Fibroblast of lung (primary cell): Measurements from ENCODE around the gene TIPRL. TPM values are rescaled to one million over a fixed set of nuclear protein-coding genes. Genes with fewer than 3 reads are reported as not detected.

ENCODE experiments used
- DNase-seq, 2 donors: peaks; one replicate each; pipeline versions ENCODE4 v3.0.0 to v3.0.0-alpha.2; 2010; ENCODE audit warnings: low read depth in 2 of 2
- H2AFZ ChIP-seq: 2 replicates; pipeline ENCODE4 v1.5.1; 2012; ENCODE audit warnings: low read length, control low read depth, inconsistent platforms
- H3K27ac ChIP-seq: 2 replicates; pipeline ENCODE4 v1.5.1; 2011; ENCODE audit warnings: low read length, control low read depth; ENCODE audit not compliant: insufficient read depth
- H3K27me3 ChIP-seq: 2 replicates; pipeline ENCODE4 v1.5.1; 2011; ENCODE audit warnings: mild to moderate bottlenecking, low read length; ENCODE audit not compliant: control insufficient read depth, insufficient read depth
- H3K36me3 ChIP-seq: 2 replicates; pipeline ENCODE4 v1.5.1; 2011; ENCODE audit warnings: low read length; ENCODE audit not compliant: control insufficient read depth, insufficient read depth
- H3K4me1 ChIP-seq: 2 replicates; pipeline ENCODE4 v1.5.1; 2011; ENCODE audit warnings: low read length; ENCODE audit not compliant: control insufficient read depth, insufficient read depth; ENCODE audit errors: extremely low read depth
- H3K4me2 ChIP-seq: 2 replicates; pipeline ENCODE4 v1.5.1; 2011; ENCODE audit warnings: low read length, control low read depth; ENCODE audit not compliant: insufficient read depth; ENCODE audit errors: extremely low read depth
- H3K4me3 ChIP-seq, 4 experiments: fragments of 200-600 bp in 1 of 4; sonication (generic) in 1 of 4; replicated peaks in 1 of 4; 2 replicates each; pipeline ENCODE4 v1.5.1; 2011 to 2016; ENCODE audit warnings: low read length in 4 of 4, low read depth in 3 of 4, mild to moderate bottlenecking in 3 of 4, control low read depth in 2 of 4, inconsistent platforms in 1 of 4, mixed read lengths in 1 of 4; ENCODE audit not compliant: insufficient read depth in 1 of 4; ENCODE audit errors: control extremely low read depth in 1 of 4
- H3K79me2 ChIP-seq: 2 replicates; pipeline ENCODE4 v1.5.1; 2012; ENCODE audit warnings: mild to moderate bottlenecking, low read length, inconsistent platforms; ENCODE audit not compliant: control insufficient read depth, insufficient read depth
- H3K9ac ChIP-seq: 2 replicates; pipeline ENCODE4 v1.5.1; 2011; ENCODE audit warnings: mild to moderate bottlenecking, low read length, control low read depth; ENCODE audit not compliant: insufficient read depth
- H3K9me3 ChIP-seq: 2 replicates; pipeline ENCODE4 v1.5.1; 2012; ENCODE audit warnings: low read depth, low read length; ENCODE audit not compliant: control insufficient read depth, insufficient read depth
- H4K20me1 ChIP-seq: 2 replicates; pipeline ENCODE4 v1.5.1; 2011; ENCODE audit warnings: low read length; ENCODE audit not compliant: control insufficient read depth, insufficient read depth; ENCODE audit errors: extremely low read depth
- EZH2 ChIP-seq: IDR thresholded peaks from 2 replicates; pipeline ENCODE4 v1.5.1; 2012; ENCODE audit warnings: low read length, control low read depth, mild to moderate bottlenecking; ENCODE audit errors: missing control alignments
- polyA plus RNA-seq, 2 donors: library from polyadenylated mRNA; depleted of rRNA in 1 of 2; stranded (reverse) in 1 of 2; unstranded in 1 of 2; fragments of >200 nt; gene quantifications; 2 replicates each; pipeline ENCODE4 v1.2.1, GENCODE V29; 2011 to 2012; ENCODE audit warnings: missing spikeins in 1 of 2
- total RNA-seq: library from RNA; depleted of rRNA; stranded (reverse); fragments of >200 nt; gene quantifications from 2 replicates; pipeline ENCODE4 v1.2.1, GENCODE V29; 2014
- TF ChIP-seq, protein P1 (sequence below), 2 donors: IDR thresholded peaks in 1 of 2; conservative IDR thresholded peaks in 1 of 2; 1 replicate in 1 of 2; 2 replicates in 1 of 2; pipeline ENCODE4 v1.5.1; 2011 to 2012; ENCODE audit warnings: low read length in 2 of 2, control low read depth in 1 of 2, inconsistent platforms in 1 of 2, low read depth in 1 of 2, mild to moderate bottlenecking in 1 of 2

The TIPRL gene
- total and polyA plus RNA-seq, 2 donors (not counting 1 experiment from before 2014, with no cell fraction given), result 34.7 to 40.9 TPM

DNA sequence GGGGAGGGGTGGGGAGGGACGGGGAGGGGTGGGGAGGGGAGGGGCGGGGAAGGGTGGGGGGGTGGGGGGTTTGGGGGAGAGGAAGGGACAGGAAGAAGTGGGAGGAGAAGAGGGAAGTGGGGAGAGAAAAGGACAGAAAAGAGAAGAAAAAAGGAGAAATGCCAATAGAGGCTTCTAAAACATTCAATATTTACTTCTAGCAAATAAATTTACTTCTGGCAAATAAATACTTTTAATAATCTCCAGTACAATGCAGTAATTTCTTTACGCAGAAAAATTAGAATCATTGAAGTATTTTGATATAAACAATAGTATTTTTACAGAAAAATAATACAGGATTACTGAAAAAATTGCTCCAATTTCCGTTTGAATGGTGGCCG lies 32.6 kb upstream of the TIPRL start:
- TF ChIP-seq, protein P1, sequence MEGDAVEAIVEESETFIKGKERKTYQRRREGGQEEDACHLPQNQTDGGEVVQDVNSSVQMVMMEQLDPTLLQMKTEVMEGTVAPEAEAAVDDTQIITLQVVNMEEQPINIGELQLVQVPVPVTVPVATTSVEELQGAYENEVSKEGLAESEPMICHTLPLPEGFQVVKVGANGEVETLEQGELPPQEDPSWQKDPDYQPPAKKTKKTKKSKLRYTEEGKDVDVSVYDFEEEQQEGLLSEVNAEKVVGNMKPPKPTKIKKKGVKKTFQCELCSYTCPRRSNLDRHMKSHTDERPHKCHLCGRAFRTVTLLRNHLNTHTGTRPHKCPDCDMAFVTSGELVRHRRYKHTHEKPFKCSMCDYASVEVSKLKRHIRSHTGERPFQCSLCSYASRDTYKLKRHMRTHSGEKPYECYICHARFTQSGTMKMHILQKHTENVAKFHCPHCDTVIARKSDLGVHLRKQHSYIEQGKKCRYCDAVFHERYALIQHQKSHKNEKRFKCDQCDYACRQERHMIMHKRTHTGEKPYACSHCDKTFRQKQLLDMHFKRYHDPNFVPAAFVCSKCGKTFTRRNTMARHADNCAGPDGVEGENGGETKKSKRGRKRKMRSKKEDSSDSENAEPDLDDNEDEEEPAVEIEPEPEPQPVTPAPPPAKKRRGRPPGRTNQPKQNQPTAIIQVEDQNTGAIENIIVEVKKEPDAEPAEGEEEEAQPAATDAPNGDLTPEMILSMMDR (conservative IDR thresholded peaks at IDR 0.05 in 1 of 2, IDR thresholded peaks at IDR 0.05 in 1 of 2; ENCODE audit: low read depth in 1 of 2, low read length in 2 of 2), result no peak
- TF ChIP-seq EZH2, result no peak
- no peak for DNase-seq

DNA sequence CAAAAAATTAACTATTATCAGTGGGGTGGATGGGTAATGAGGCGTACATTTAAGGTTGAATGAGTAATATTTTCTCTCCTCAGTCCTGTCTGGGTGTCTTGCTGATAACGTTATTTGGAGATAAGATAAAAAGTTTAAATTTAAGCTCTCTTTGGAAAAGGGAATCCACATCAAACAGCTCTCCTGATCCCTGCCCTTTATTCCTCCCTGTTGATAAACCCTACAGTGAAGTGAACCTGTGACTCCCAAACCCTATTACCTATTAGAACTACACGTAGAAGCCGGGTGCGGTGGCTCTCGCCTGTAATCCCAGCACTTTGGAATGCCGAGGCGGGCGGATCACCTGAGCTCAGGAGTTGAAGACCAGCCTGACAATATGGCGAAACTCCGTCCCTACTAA lies 32.1 kb upstream of the TIPRL start:
- Histone ChIP-seq H3K27me3 (no peaks in the 10 kb centered on the region), H3K79me2 (no peaks in the 10 kb centered on the region), H3K4me2 (no peak overlapping the region), H4K20me1 (no peaks in the 10 kb centered on the region), H3K36me3 (no peaks in the 10 kb centered on the region), H3K9me3 (no peaks in the 10 kb centered on the region), H3K4me1 (no peaks in the 10 kb centered on the region), H3K4me3 (no peak overlapping the region), H2AFZ (no peak overlapping the region), H3K27ac (no peak overlapping the region), H3K9ac (no peak overlapping the region)
- DNase-seq, result peak in 1 of 2 donors; percentile 37
- no peak for TF ChIP-seq EZH2
- TF ChIP-seq, protein P1 (conservative IDR thresholded peaks at IDR 0.05 in 1 of 2, IDR thresholded peaks at IDR 0.05 in 1 of 2; ENCODE audit: low read depth in 1 of 2, low read length in 2 of 2), result no peak

More for the DNA sequence above, 32.6 kb upstream of the TIPRL start:
- Histone ChIP-seq H4K20me1 (no peaks in the 10 kb centered on the region), H3K4me1 (no peaks in the 10 kb centered on the region), H2AFZ (no peak overlapping the region), H3K36me3 (no peaks in the 10 kb centered on the region), H3K27me3 (no peaks in the 10 kb centered on the region), H3K27ac (no peak overlapping the region), H3K9me3 (no peaks in the 10 kb centered on the region), H3K79me2 (no peaks in the 10 kb centered on the region), H3K4me2 (no peak overlapping the region), H3K4me3 (no peak overlapping the region), H3K9ac (no peak overlapping the region)

DNA sequence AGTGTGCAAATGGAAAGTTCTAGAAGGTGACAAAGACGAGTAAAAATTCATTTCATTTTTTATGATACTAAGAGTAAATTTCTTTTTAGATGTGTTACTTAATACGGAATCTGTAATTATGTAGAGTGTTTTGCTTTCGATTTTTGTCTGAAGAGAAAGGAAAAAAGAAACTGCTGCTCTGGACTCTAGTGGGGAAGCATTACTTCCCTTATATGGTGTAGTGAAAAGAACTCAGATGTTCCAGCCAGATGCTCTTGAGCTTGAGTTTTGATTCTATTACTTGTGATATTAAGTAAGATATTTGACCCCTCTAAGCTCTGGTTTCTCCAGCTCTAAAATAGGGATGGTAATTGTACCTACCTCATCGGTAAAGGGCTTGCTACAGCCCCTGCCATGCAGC lies 29.8 kb upstream of the TIPRL start:
- peak in 1 of 2 donors; percentile 33 for DNase-seq
- no peak overlapping the region for H3K4me3 ChIP-seq
- H3K9ac ChIP-seq, result no peak overlapping the region
- H3K79me2 ChIP-seq, result no peaks in the 10 kb centered on the region
- H3K27ac ChIP-seq, result no peak overlapping the region
- no peaks in the 10 kb centered on the region for H3K36me3 ChIP-seq
- no peak for TF ChIP-seq EZH2
- TF ChIP-seq, protein P1 (conservative IDR thresholded peaks at IDR 0.05 in 1 of 2, IDR thresholded peaks at IDR 0.05 in 1 of 2; ENCODE audit: low read depth in 1 of 2, low read length in 2 of 2), result no peak
- H3K4me2 ChIP-seq, result no peak overlapping the region
- no peaks in the 10 kb centered on the region for H3K4me1 ChIP-seq
- no peaks in the 10 kb centered on the region for H3K27me3 ChIP-seq
- H2AFZ ChIP-seq, result peak overlapping the region; percentile 47
- no peaks in the 10 kb centered on the region for H4K20me1 ChIP-seq
- H3K9me3 ChIP-seq, result no peaks in the 10 kb centered on the region
